GM19468 (cell line): ENCODE results near the gene RASD1.
"Not testable (repeated sequence)": the region's sequence is repeated elsewhere in the genome, so short reads cannot be mapped to it uniquely, and the experiment has no call there.

Experiments
- ATAC-seq: cut with Tn5 transposase; IDR thresholded peaks from one replicate; pipeline ENCODE4 v1.9.1; 2021; ENCODE audit warnings: mild to moderate bottlenecking, moderate library complexity, moderate number of reproducible peaks; ENCODE audit not compliant: unreplicated experiment; ENCODE audit errors: extremely low read depth

The RASD1 gene

DNA sequence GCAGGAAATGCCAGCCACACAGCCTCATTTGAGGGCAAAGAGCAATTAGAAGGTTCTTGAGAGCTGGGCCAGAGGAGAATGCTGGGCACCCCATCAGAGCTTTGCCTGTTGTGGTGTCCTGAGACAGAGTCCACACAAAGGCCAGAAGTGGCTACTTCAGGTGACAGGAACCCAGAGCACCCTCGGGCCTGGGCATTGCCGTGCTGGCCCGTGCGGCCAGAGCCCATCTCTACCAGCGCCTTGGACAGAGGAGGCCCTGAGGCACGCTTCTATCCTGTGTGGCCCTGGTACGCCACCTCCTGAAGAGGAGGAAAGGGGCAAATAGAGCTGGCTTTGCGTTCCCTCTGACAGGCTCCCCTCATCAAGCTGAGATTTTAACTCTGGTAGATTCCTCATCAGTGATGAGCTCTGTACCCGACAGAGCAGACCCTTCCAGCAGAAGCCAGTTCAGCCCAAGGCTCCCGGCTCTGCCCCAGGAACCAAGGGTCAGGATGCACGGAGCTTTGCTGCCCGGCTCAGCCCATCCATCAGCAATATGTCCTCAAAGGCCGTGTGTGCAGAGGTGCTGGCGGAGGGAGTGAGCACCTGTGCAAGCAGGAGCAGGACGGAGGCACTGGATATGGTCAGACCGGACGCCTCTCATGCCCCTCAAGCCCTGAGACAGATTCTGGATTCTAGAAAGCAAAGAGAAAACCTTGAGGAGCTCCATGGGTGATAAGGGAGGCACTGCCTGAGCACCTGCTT, 3.4 kb upstream of the RASD1 start:
- ATAC-seq = no peak

- no peak for ATAC-seq
Measured at GRCh38 chr17:17498606-17499301, 2.6 kb upstream of the RASD1 start.

GRCh38 chr17:17497845-17498520, 1.8 kb upstream of the RASD1 start:
- no peak for ATAC-seq

DNA sequence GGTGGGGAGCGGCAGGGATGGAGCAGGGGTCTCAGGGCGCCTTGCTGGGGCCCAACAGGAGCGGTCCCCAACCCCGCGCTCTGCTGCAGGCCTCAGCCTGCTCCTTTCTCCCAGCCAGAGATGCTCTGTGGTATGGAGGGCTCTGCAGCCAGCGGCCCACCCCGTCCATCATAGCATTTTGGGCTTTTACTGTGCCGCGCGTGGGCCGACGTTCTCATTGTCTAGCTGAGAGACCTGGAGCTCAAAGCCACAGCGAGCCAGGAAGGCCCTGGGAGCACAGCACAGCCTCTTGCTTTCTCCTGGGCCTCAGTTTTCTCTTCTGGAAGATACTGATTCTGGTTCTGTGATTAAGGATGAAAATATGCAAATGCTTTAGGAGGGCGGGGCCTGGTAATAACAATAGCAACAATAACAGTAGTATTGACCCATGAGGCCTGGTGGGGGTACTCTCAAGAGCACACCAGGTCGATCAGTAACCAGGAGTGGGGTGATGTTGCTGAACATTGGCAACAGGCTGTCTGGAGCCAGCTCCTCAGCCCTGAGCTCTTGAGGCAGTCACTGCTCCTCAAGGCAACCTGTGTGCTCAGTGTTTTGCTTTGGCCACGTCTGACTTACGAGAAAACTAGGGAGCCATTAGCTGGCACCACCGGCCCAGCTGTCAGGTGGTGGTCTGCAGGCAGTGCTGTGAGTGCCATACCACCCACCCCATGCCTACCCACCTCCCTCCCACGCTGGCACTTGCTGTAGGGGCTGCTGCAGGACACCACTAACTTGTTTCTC, 1.1 kb upstream of the RASD1 start:
- ATAC-seq = no peak

DNA sequence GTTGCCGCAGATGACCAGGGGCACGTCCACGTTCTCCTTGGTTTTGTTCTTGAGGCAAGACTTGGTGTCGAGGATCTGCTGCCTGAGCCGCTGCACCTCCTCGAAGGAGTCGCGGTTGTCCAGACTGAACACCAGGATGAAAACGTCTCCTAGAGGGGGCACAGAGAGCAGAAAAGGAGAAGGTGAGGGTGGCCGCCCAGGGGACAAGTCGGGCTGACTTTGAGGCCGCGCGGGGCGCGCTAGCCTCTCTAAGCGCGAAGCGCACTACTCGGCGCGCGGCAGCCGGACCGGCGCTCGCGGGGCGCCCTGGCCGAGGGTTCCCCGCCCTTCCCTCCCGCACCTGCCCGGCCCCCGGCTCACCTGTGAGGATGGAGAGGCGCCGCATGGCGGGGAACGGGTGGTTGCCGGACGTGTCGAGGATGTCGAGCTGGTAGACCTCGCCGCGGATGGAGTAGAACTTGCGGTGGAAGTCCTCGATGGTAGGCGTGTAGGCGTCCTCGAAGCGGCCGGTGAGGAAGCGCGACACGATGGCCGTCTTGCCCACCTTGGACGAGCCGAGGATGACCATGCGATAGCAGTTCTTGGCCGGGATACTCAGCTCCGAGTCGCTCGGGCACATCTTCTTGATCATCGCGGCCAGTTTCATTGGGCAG, 533 bp downstream of the RASD1 start:
- ATAC-seq = no peak

GRCh38 chr17:17494870-17495535, 1.2 kb downstream of the RASD1 start:
- no peak for ATAC-seq

DNA sequence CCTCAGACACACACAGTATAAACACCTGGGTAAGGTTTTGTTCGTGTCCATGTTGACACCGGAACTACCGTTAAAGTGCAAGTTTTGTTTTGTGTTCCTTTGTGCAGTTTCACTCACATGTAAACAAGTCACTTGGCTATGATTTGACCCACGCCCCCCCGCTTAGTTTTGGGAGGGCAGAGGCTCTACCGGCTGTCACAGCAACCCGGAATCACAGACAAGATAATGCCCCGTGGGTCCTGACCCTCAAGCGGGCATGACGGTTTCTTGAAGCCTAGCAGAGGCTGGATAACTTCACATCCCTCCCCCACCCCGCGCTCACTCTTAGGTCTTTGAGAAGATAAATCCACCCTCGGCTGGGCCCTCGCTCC, 1.7 kb downstream of the RASD1 start:
- ATAC-seq = no peak

- no peak for ATAC-seq
Measured at GRCh38 chr17:17493986-17494466, 2.2 kb downstream of the RASD1 start.

DNA sequence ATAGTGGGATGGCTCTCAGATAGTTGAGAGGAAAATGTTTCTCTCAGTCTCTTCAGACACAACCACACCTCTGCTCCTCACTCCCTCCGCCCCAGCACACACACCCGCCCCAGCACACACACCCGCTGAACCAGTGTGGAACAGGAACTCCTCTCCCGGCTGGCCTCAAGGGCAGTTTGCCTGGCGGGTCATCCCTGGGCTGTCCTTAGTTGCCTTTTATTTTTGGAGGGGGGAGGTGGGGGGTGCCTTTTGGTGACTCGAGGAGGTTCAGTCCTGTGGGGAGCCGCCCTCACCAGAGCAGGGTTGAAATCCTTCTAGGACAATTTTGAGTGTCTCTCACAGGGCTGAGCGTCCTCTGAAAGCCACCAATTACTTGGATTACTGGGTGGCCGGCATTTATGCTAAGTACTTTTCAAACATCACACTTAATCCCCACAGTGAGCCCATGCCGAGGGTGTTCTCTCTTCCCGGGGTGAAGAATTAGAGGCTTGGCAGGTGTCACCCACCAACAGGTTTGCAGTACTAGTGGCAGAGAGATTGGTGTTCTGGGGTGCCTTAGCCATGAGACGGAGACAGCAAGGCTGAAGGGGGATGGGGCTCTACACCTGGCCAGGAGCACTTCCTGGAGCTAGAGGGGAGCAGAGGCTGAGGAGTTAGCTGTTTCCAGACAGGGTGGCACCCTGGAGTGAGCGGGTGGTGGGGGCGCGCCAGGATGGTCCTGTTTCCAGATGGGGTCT, 2.8 kb downstream of the RASD1 start:
- ATAC-seq = no peak

DNA sequence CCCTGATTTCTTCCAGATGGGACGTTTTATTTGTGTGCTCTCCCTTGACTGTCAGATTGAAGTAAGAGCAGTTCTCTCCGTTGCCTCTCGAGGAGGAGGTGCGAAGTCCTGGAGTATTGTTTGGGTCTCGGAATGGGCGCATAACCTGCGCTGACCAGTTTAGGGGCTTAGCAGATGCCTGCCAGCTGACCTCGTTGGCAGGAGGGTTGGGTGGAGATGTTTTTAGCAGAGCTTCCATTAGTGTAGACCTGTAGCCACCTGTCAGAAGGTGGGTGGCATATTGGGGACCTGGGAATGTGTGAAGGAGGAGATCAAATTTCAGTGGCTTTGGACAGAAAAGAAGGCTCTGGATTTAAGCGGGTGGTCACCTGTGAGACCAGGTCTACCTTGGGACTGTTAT, 3.6 kb downstream of the RASD1 start:
- ATAC-seq = no peak

- ATAC-seq = no peak
Measured at GRCh38 chr17:17492085-17492484, 4.1 kb downstream of the RASD1 start.

DNA sequence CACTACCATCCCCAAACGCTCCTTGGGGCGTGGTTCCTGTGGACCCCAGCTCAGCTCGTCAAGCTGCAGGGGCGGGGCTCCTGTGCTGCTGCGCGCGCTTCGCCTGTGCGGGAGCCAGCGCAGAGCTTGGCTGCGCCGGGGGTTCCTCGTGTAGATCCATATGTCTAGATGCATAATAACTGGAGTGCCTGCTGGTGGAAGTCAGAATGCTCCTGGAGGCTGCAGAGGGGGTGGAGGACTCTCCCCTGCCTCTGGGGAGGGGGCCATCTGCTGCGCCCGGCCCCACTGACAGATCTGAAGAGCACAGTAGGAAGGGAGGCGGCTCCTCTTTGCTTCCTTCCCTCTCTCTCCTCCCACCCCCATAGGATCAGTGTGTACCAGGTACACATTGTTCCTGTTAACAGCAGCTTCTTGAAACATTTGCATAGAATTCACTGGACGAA, 4.6 kb downstream of the RASD1 start:
- no peak for ATAC-seq

GRCh38 chr17:17491031-17491471, 5.1 kb downstream of the RASD1 start:
- no peak for ATAC-seq

DNA sequence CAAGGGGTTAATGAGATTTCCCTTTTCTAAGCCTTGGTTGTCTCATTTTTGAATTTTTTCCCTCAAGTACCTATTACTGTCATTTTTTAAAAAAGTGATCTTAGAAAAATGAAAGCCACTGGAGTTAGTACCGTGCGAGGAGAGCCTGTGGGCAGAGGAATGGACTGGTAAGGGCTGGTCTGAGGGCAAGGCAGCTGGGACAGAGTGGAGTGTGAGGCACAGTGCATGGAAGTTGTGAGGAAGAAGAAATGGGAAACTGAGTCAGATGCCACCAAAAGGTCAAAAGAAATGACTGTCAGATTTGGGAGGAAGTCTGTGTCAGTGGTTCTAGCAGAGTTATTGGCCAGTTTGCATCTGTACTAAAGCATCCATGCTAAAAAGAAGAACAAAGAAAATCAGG, 8.2 kb downstream of the RASD1 start:
- ATAC-seq = no peak

DNA sequence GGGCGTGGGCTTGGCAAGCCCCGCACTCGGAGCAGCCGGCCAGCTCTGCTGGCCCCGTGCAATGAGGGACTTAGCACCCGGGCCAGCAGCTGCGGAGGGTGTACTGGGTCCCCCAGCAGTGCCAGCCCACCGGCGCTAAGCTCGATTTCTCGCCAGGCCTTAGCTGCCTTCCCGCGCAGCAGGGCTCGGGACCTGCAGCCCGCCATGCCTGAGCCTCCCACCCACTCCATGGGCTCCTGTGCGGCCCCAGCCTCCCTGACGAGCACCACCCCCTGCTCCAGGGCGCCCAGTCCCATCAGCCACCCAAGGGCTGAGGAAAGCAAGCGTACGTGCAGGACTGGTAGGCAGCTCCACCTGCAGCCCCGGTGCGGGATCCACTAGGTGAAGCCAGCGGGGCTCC, 9.8 kb downstream of the RASD1 start:
- ATAC-seq = not testable (repeated sequence)

- no peak for ATAC-seq
Measured at GRCh38 chr17:17485420-17485819, 10.8 kb downstream of the RASD1 start.

DNA sequence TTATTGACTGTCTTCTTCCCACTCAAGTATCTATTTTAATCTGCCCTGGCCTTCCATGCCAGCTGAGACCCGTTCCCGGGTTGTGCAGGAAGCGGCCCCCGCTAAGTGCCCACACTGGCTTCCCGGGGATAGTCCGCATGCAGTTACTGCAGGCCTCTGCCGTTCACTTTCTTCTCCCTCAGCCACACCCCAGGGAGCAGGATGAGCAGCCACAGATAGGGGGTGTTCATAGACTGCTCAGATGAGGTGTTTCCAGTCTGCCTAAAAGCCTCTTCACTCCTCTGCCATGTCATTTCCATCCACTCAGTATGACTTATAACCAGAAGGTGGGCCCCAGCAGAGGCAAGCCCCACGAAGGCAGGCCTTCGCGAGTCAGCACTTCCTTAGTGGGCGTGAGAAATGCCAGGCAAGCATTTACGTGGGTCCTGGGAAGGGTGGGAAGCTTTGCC, 11.7 kb downstream of the RASD1 start:
- ATAC-seq = no peak

DNA sequence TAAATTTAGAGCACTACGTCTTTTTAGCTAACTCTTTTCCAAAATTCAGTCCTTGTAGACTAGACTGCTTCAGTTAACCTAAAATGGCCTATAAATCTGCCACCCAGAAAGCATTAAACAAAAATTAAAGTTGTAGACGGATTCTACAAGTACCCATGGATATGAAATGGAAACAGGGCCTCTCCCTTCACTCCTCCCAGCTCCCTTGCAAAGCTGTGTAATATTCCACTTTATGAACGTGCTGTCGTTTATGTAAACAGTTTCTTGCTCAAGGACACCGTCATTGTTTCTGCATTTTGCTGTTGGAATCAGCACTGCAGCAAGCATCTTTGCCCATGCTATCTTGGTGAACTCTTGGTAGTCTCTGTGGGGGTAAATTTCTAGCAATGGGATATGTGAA, 14.3 kb downstream of the RASD1 start:
- no peak for ATAC-seq
